Endothelial cell of umbilical vein (primary cell): ENCODE measurements around the gene CLINT1. TPM values are rescaled to one million over a fixed set of nuclear protein-coding genes. Genes with fewer than 3 reads are reported as not detected.

ENCODE experiments used
- BruUV-seq: library from RNA; stranded (reverse); fragments of 400-500 nt; replicated peaks from 2 replicates; lab custom pipeline; 2021; lab: Mats Ljungman, UMichigan
- CTCF ChIA-PET: fragments of 300-600, 350-600 bp; sonication (Branson Sonifier 250); formaldehyde crosslinking; loops from one replicate; lab custom pipeline; 2021; ENCODE audit warnings: antibody characterized with exemption, inconsistent platforms; lab: Charles Lee
- POLR2A ChIA-PET: fragments of 300-600, 350-600 bp; sonication (Branson Sonifier 250); formaldehyde crosslinking; loops from one replicate; lab custom pipeline; 2021; ENCODE audit warnings: antibody characterized with exemption, inconsistent platforms; lab: Charles Lee
- DNase-seq: peaks from one replicate; pipeline ENCODE4 v3.0.0-alpha.2; 2011; ENCODE audit warnings: low read depth, low spot score
- FAIRE-seq: peaks from 2 replicates; lab custom pipeline; 2011; peaks lifted over from hg19 to GRCh38; lab: Jason Lieb, UNC
- H2AFZ ChIP-seq: 2 replicates; pipeline ENCODE4 v1.6.0; 2012; ENCODE audit warnings: low read depth, low read length, control low read depth, inconsistent platforms
- H3K27ac ChIP-seq: 2 replicates; pipeline ENCODE4 v1.5.1; 2011; ENCODE audit warnings: low read depth, mild to moderate bottlenecking, control low read depth, low read length, moderate library complexity; ENCODE audit not compliant: insufficient read depth
- H3K27me3 ChIP-seq, 2 experiments: 2 replicates each; pipeline versions ENCODE4 v1.6.0 to v1.6.1; 2011; ENCODE audit warnings: low read length in 2 of 2, mixed read lengths in 1 of 2; ENCODE audit not compliant: control insufficient read depth in 2 of 2, insufficient read depth in 2 of 2
- H3K36me3 ChIP-seq, 2 experiments: 2 replicates in 1 of 2; 3 replicates in 1 of 2; pipeline ENCODE4 v1.5.1; 2011; ENCODE audit warnings: low read length in 2 of 2, mild to moderate bottlenecking in 1 of 2, moderate library complexity in 1 of 2; ENCODE audit not compliant: control insufficient read depth in 2 of 2, insufficient read depth in 2 of 2; ENCODE audit errors: extremely low read depth in 1 of 2
- H3K4me1 ChIP-seq: 3 replicates; pipeline ENCODE4 v1.5.1; 2011; ENCODE audit warnings: mild to moderate bottlenecking, low read length; ENCODE audit not compliant: control insufficient read depth, insufficient read depth; ENCODE audit errors: extremely low read depth
- H3K4me2 ChIP-seq: 2 replicates; pipeline ENCODE4 v1.6.1; 2011; ENCODE audit warnings: low read length, control low read depth, mixed read lengths; ENCODE audit not compliant: insufficient read depth
- H3K4me3 ChIP-seq, 3 experiments: fragments of 200-600 bp in 1 of 3; sonication (generic), shearing (Covaris generic) in 1 of 3; replicated peaks in 1 of 3; 2 replicates each; pipeline ENCODE4 v1.5.1; 2011 to 2016; ENCODE audit warnings: control low read depth in 3 of 3, low read length in 3 of 3, mild to moderate bottlenecking in 2 of 3, inconsistent platforms in 1 of 3, low read depth in 1 of 3, moderate library complexity in 1 of 3; ENCODE audit not compliant: insufficient read depth in 1 of 3
- H3K79me2 ChIP-seq: 2 replicates; pipeline ENCODE4 v1.6.0; 2012; ENCODE audit warnings: low read length, inconsistent platforms; ENCODE audit not compliant: control insufficient read depth, insufficient read depth
- H3K9ac ChIP-seq: replicated peaks from 2 replicates; pipeline ENCODE3; 2011; ENCODE audit warnings: low read length, control low read depth; ENCODE audit not compliant: insufficient read depth; ENCODE audit errors: extremely low read depth
- H3K9me1 ChIP-seq: replicated peaks from 3 replicates; pipeline ENCODE4 v1.6.0; 2011; ENCODE audit warnings: mild to moderate bottlenecking, low read length; ENCODE audit not compliant: control insufficient read depth, insufficient read depth; ENCODE audit errors: extremely low read depth
- H3K9me3 ChIP-seq: replicated peaks from 2 replicates; pipeline ENCODE4 v1.5.1; 2012; ENCODE audit warnings: low read length, inconsistent platforms; ENCODE audit not compliant: control insufficient read depth, insufficient read depth
- H4K20me1 ChIP-seq: replicated peaks from 2 replicates; pipeline ENCODE3; 2011; ENCODE audit warnings: mild to moderate bottlenecking, low read length; ENCODE audit not compliant: control insufficient read depth, insufficient read depth; ENCODE audit errors: extremely low read depth
- CTCF ChIP-seq, 2 donors: IDR thresholded peaks; 1 replicate in 1 of 2; 2 replicates in 1 of 2; pipeline ENCODE4 v1.5.1; 2011; ENCODE audit warnings: low read length in 2 of 2, mild to moderate bottlenecking in 2 of 2, moderate library complexity in 2 of 2, control low read depth in 1 of 2, inconsistent platforms in 1 of 2, low read depth in 1 of 2; ENCODE audit not compliant: insufficient read depth in 1 of 2; ENCODE audit errors: extremely low read depth in 1 of 2
- EZH2 ChIP-seq: IDR thresholded peaks from 2 replicates; pipeline ENCODE4 v1.6.1; 2012; ENCODE audit warnings: borderline replicate concordance, low read depth, mild to moderate bottlenecking, moderate library complexity, low read length, inconsistent platforms; ENCODE audit not compliant: severe bottlenecking
- FOS ChIP-seq: IDR thresholded peaks from 2 replicates; pipeline ENCODE4 v1.6.1; 2011; ENCODE audit warnings: mild to moderate bottlenecking, low read length, moderate library complexity, borderline replicate concordance; ENCODE audit not compliant: insufficient read depth
- GATA2 ChIP-seq: IDR thresholded peaks from 2 replicates; pipeline ENCODE4 v1.7.0; 2011; ENCODE audit warnings: low read depth, mild to moderate bottlenecking, moderate library complexity, mixed read lengths, low read length; ENCODE audit not compliant: insufficient read length, insufficient read depth
- JUN ChIP-seq: IDR thresholded peaks from 2 replicates; pipeline ENCODE4 v1.6.1; 2011; ENCODE audit warnings: borderline replicate concordance, low read depth; ENCODE audit not compliant: insufficient read length, insufficient read depth
- MAX ChIP-seq: IDR thresholded peaks from 2 replicates; pipeline ENCODE4 v1.6.1; 2011; ENCODE audit not compliant: insufficient read depth, insufficient read length
- MYC ChIP-seq: IDR thresholded peaks from one replicate; pipeline ENCODE4 v1.6.1; 2011; ENCODE audit warnings: mild to moderate bottlenecking, low read depth, low read length
- POLR2A ChIP-seq: IDR thresholded peaks from 2 replicates; pipeline ENCODE4 v1.6.1; 2012; ENCODE audit warnings: low read depth, mild to moderate bottlenecking, control low read depth, low read length
- POLR2AphosphoS5 ChIP-seq: IDR thresholded peaks from 2 replicates; pipeline ENCODE4 v1.6.1; 2012; ENCODE audit warnings: low read depth, mild to moderate bottlenecking, control low read depth, low read length, moderate library complexity; ENCODE audit not compliant: insufficient read depth
- dilution Hi-C: fragments of 300-500 bp; cut with MboI; formaldehyde crosslinking; loops from one replicate; pipeline ENCODE4 v1.15.0; 2019; ENCODE audit warnings: low sequenced_read_pairs; ENCODE audit not compliant: extremely low pct_ligation_motif_present
- intact Hi-C: fragments of 100-400 bp; cut with micrococcal nuclease; formaldehyde crosslinking; loops from one replicate; pipeline ENCODE4 v1.10.0; 2022
- polyA plus RNA-seq, 4 experiments: library from polyadenylated mRNA; depleted of rRNA in 3 of 4; stranded (reverse) in 3 of 4; unstranded in 1 of 4; fragments of >200 nt; gene quantifications; 2 replicates each; pipeline versions ENCODE4 v1.2.1 to v1.2.3, GENCODE V29; 2011 to 2012; ENCODE audit warnings: missing spikeins in 1 of 4
- total RNA-seq: library from RNA; stranded (reverse); gene quantifications from 2 replicates; pipeline ENCODE4 v1.2.3, GENCODE V29; 2021

The CLINT1 gene
- total and polyA plus RNA-seq, 2 donors (not counting 3 experiments of a cell fraction or from before 2014, with no cell fraction given), result 76.6 to 158 TPM

GRCh38 chr5:157890836-157891597 lies 32.1 kb upstream of the CLINT1 start:
- dilution Hi-C loops (no loop called here), intact Hi-C loops (no loop called here)
- BruUV-seq, result no TSS peak
- Histone ChIP-seq H3K4me1 (no peaks in the 10 kb centered on the region), H3K36me3 (no peaks in the 10 kb centered on the region), H3K27me3 (no peaks in the 10 kb centered on the region), H3K27ac (no peak overlapping the region), H3K9me3 (no peaks in the 10 kb centered on the region), H3K9me1 (no peaks in the 10 kb centered on the region), H3K4me2 (no peak overlapping the region), H4K20me1 (no peaks in the 10 kb centered on the region), H3K79me2 (no peaks in the 10 kb centered on the region), H2AFZ (no peak overlapping the region), H3K4me3 (no peak overlapping the region), H3K9ac (no peak overlapping the region)
- no peak for TF ChIP-seq FOS
- TF ChIP-seq GATA2, result no peak
- TF ChIP-seq POLR2A, result no peak
- TF ChIP-seq MYC, result no peak
- TF ChIP-seq JUN, result no peak
- no peak for TF ChIP-seq EZH2
- no peak for TF ChIP-seq CTCF (IDR thresholded peaks at IDR 0.05; ENCODE audit: extremely low read depth in 1 of 2, insufficient read depth in 1 of 2, low read depth in 1 of 2, low read length in 2 of 2)
- no peak for TF ChIP-seq POLR2AphosphoS5
- TF ChIP-seq MAX, result no peak
- POLR2A ChIA-PET, result no interaction called here
- no peak for FAIRE-seq
- CTCF ChIA-PET, result interaction anchor here (0.7 kb wide), 1 partner anchor 45 kb away, joined by 3 read pairs; no protein-coding TSS in a partner anchor
- no peak for DNase-seq
